SU-DHL-6 (cell line): ENCODE results near the gene LRP1B.
"Not testable (repeated sequence)": the region's sequence is repeated elsewhere in the genome, so short reads cannot be mapped to it uniquely, and the experiment has no call there.

Experiments
- H2AFZ ChIP-seq: fragments of 200-600 bp; sonication (generic); 2 replicates; pipeline ENCODE4 v1.6.1; 2014; ENCODE audit warnings: low read depth, mild to moderate bottlenecking, moderate library complexity, mixed read lengths, antibody characterized with exemption, low read length; ENCODE audit not compliant: severe bottlenecking
- H3F3A ChIP-seq: fragments of 200-600 bp; shearing (Covaris generic); 2 replicates; pipeline ENCODE4 v1.6.0; 2016; ENCODE audit warnings: antibody characterized with exemption, mild to moderate bottlenecking; ENCODE audit not compliant: insufficient read depth
- H3K27ac ChIP-seq: fragments of 200-600 bp; sonication (generic); 2 replicates; pipeline ENCODE4 v1.5.1; 2016; ENCODE audit warnings: low read depth, mild to moderate bottlenecking, low read length, moderate library complexity, mixed read lengths
- H3K27me3 ChIP-seq: fragments of 200-600 bp; sonication (generic), shearing (Covaris generic); 2 replicates; pipeline ENCODE4 v1.6.0; 2014; ENCODE audit warnings: mild to moderate bottlenecking, low read length
- H3K36me3 ChIP-seq: fragments of 200-600 bp; sonication (generic); 2 replicates; pipeline ENCODE4 v1.6.1; 2014; ENCODE audit warnings: mild to moderate bottlenecking, low read length, mixed read lengths
- H3K4me2 ChIP-seq: fragments of 300-600, 200-600 bp; shearing (Covaris generic), sonication (generic); 2 replicates; pipeline ENCODE4 v1.6.0; 2014; ENCODE audit warnings: low read length, low read depth, mild to moderate bottlenecking; ENCODE audit not compliant: poor library complexity, severe bottlenecking
- H3K4me3 ChIP-seq: fragments of 200-600 bp; sonication (generic); 2 replicates; pipeline ENCODE4 v1.5.1; 2014; ENCODE audit warnings: antibody characterized with exemption, low read length, mild to moderate bottlenecking, mixed read lengths; ENCODE audit not compliant: insufficient read depth, poor library complexity, severe bottlenecking
- H3K79me2 ChIP-seq: fragments of 200-600 bp; sonication (generic); 2 replicates; pipeline ENCODE4 v1.6.1; 2014; ENCODE audit warnings: mild to moderate bottlenecking, low read length, moderate library complexity; ENCODE audit not compliant: insufficient read depth
- H3K9ac ChIP-seq: fragments of 200-600 bp; sonication (generic); 2 replicates; pipeline ENCODE4 v1.7.0; 2014; ENCODE audit warnings: mild to moderate bottlenecking, low read length
- H3K9me2 ChIP-seq: fragments of 200-600 bp; sonication (generic); replicated peaks from 2 replicates; pipeline ENCODE4 v1.6.1; 2014; ENCODE audit warnings: low read length; ENCODE audit not compliant: insufficient read depth
- H3K9me3 ChIP-seq: fragments of 200-600 bp; sonication (generic); 2 replicates; pipeline ENCODE4 v1.6.1; 2014; ENCODE audit warnings: low read length, mixed read lengths; ENCODE audit not compliant: insufficient read depth
- H4K20me1 ChIP-seq: fragments of 200-600 bp; sonication (generic); 2 replicates; pipeline ENCODE4 v1.6.1; 2014; ENCODE audit warnings: low read depth, mild to moderate bottlenecking, antibody characterized with exemption, low read length, moderate library complexity, mixed read lengths
- EZH2phosphoT487 ChIP-seq: fragments of 200-600 bp; sonication (generic), shearing (Covaris generic); conservative IDR thresholded peaks from 2 replicates; pipeline ENCODE4 v1.6.1; 2018; ENCODE audit warnings: mild to moderate bottlenecking, antibody characterized with exemption, low read length, moderate library complexity, mixed read lengths
- TF ChIP-seq, protein P1 (sequence below): fragments of 200-600 bp; sonication (generic); IDR thresholded peaks from one replicate; pipeline ENCODE4 v1.5.1; 2017; ENCODE audit warnings: antibody characterized with exemption, mild to moderate bottlenecking, low read length, moderate library complexity; ENCODE audit not compliant: insufficient read depth, poor library complexity, severe bottlenecking

LRP1B gene

DNA sequence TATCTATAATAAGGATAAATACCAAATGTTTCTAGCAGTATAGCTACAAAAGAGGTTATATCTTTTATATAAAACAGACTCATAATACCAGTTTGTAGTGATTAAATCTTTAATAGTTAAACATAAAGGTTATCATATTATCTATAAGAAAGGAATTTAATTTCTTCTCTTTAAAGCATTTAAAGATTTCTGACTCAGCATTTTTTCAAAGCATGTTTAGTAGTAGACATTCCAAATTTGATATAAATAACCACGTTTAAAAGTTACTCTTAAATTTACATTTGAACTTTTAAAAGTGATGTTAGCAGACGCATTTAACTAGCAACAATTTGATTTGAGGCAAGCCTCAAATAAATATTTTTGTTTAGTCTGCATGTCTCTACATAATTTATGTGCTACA is 1842.6 kb downstream of the LRP1B start:
- TF ChIP-seq, protein P1, sequence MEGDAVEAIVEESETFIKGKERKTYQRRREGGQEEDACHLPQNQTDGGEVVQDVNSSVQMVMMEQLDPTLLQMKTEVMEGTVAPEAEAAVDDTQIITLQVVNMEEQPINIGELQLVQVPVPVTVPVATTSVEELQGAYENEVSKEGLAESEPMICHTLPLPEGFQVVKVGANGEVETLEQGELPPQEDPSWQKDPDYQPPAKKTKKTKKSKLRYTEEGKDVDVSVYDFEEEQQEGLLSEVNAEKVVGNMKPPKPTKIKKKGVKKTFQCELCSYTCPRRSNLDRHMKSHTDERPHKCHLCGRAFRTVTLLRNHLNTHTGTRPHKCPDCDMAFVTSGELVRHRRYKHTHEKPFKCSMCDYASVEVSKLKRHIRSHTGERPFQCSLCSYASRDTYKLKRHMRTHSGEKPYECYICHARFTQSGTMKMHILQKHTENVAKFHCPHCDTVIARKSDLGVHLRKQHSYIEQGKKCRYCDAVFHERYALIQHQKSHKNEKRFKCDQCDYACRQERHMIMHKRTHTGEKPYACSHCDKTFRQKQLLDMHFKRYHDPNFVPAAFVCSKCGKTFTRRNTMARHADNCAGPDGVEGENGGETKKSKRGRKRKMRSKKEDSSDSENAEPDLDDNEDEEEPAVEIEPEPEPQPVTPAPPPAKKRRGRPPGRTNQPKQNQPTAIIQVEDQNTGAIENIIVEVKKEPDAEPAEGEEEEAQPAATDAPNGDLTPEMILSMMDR, result no peak
- TF ChIP-seq EZH2phosphoT487, result no peak
- Histone ChIP-seq H3K36me3 (no peaks in the 10 kb centered on the region), H3K4me2 (no peak overlapping the region), H3K9me3 (no peaks in the 10 kb centered on the region), H3K79me2 (no peaks in the 10 kb centered on the region), H3K27me3 (no peaks in the 10 kb centered on the region), H4K20me1 (no peaks in the 10 kb centered on the region), H3K4me3 (no peak overlapping the region), H3K9ac (no peak overlapping the region), H3F3A (no peaks in the 10 kb centered on the region), H3K9me2 (no peaks in the 10 kb centered on the region), H2AFZ (no peak overlapping the region), H3K27ac (no peak overlapping the region)

DNA sequence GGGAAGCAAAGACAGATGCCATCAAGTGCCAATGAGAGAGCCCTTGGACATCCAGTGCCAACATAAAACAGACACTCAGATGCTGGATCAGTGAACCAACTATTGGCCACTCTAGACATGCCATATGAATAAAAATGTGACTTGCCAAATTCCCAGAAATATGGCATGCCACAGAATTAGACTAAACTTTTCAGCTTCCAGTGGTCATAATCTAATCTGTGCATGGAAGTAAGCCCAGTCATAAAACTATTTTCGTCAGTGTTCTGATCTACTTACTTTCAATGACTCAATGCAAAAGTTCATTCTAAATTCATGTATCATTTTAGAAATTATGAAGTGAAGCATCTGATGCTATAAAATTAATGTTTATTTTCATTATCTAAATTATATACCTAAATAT is 1844.4 kb downstream of the LRP1B start:
- Histone ChIP-seq H3K9me3 (no peaks in the 10 kb centered on the region), H2AFZ (no peak overlapping the region), H3K4me3 (no peak overlapping the region), H3K27me3 (no peaks in the 10 kb centered on the region), H3K4me2 (no peak overlapping the region), H3F3A (no peaks in the 10 kb centered on the region), H3K79me2 (no peaks in the 10 kb centered on the region), H3K36me3 (no peaks in the 10 kb centered on the region), H3K27ac (no peak overlapping the region), H3K9me2 (no peaks in the 10 kb centered on the region), H4K20me1 (no peaks in the 10 kb centered on the region), H3K9ac (no peak overlapping the region)
- TF ChIP-seq, protein P1, result no peak
- TF ChIP-seq EZH2phosphoT487, result no peak

DNA sequence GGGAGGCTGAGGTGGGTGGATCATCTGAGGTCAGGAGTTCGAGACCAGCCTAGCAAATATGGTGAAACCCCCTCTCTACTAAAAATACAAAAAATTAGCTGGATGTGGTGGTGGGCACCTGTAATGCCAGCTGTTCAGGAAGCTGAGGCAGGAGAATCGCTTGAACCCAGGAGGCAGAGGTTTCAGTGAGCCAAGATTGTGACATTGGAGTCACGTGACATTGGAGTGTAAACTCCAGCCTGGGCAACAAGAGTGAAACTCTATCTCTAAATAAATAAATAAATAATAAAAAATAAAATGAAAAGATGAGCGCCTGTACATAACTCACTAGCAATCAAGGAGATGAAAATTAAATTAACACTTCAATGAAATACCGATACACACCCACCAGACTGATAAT is 1853.5 kb downstream of the LRP1B start:
- H3K79me2 ChIP-seq, H3K27me3 ChIP-seq, H3K4me3 ChIP-seq, H2AFZ ChIP-seq, H4K20me1 ChIP-seq, H3K9ac ChIP-seq, H3K4me2 ChIP-seq, H3K9me3 ChIP-seq, H3K36me3 ChIP-seq, H3K9me2 ChIP-seq, H3F3A ChIP-seq, H3K27ac ChIP-seq: not testable (repeated sequence)

DNA sequence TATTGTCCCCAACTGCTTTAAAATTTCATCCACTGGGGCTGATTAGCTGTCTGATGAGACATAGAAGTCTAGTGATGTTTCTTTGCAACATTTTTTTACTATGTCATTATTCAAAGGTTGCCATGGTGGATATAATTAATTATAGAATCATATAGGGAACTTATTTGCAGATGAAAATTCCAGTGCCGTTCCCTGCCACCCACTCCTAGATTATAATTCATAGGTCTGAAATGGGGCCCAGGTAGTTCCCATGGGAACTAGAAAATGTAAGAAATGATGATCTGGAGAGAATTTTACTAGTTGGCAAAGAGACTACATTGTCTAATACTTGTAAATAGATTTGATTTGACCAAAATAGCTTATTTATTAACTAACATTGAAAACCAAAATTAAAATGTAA is 1854.2 kb downstream of the LRP1B start:
- H2AFZ ChIP-seq, result no peak overlapping the region
- H3K9me3 ChIP-seq, result no peaks in the 10 kb centered on the region
- TF ChIP-seq, protein P1, result no peak
- TF ChIP-seq EZH2phosphoT487, result no peak
- H3K27me3 ChIP-seq, result no peaks in the 10 kb centered on the region
- no peaks in the 10 kb centered on the region for H3K9me2 ChIP-seq
- H3K36me3 ChIP-seq, result no peaks in the 10 kb centered on the region
- no peak overlapping the region for H3K9ac ChIP-seq
- H3K27ac ChIP-seq, result no peak overlapping the region
- H4K20me1 ChIP-seq, result no peaks in the 10 kb centered on the region
- H3F3A ChIP-seq, result no peaks in the 10 kb centered on the region
- H3K4me2 ChIP-seq, result no peak overlapping the region
- no peaks in the 10 kb centered on the region for H3K79me2 ChIP-seq
- no peak overlapping the region for H3K4me3 ChIP-seq
